ENCODE results near the gene GNG13.

The GNG13 gene

GRCh38 chr16:799111-799947 is 1.2 kb downstream of the GNG13 start:
- peaks cover 49% of the 10 kb centered on the region for H3K27me3 Mint-ChIP-seq (ENCODE audit: low read depth)
- H3K4me3 Mint-ChIP-seq = no peak overlapping the region
- peaks cover 2% of the 10 kb centered on the region for H3K4me1 Mint-ChIP-seq

GRCh38 chr16:798666-799065 is 1.9 kb downstream of the GNG13 start:
- Mint-ChIP-seq H3K4me3 (no peak overlapping the region), H3K36me3 (ENCODE audit: low read depth) (peaks cover 3% of the 10 kb centered on the region), H3K4me1 (no peaks in the 10 kb centered on the region), H3K27me3 (ENCODE audit: low read depth) (peaks cover 44% of the 10 kb centered on the region), H3K27ac (no peak overlapping the region), H3K9me3 (no peaks in the 10 kb centered on the region)
- no peak for TF ChIP-seq CTCF (IDR thresholded peaks at IDR 0.05; ENCODE audit: unreplicated experiment in 3 of 3)

More at GRCh38 chr16:799111-799947, 1.2 kb downstream of the GNG13 start:
- no peak for TF ChIP-seq CTCF (IDR thresholded peaks at IDR 0.05; ENCODE audit: unreplicated experiment in 3 of 3)
- H3K27ac Mint-ChIP-seq = no peak overlapping the region
- no peaks in the 10 kb centered on the region for H3K9me3 Mint-ChIP-seq
- peaks cover 3% of the 10 kb centered on the region for H3K36me3 Mint-ChIP-seq (ENCODE audit: low read depth)

GRCh38 chr16:797686-798085 is 2.8 kb downstream of the GNG13 start:
- no peak overlapping the region for H3K4me3 Mint-ChIP-seq
- peaks cover 37% of the 10 kb centered on the region for H3K27me3 Mint-ChIP-seq (ENCODE audit: low read depth)
- no peaks in the 10 kb centered on the region for H3K4me1 Mint-ChIP-seq
- no peaks in the 10 kb centered on the region for H3K9me3 Mint-ChIP-seq
- no peak for TF ChIP-seq CTCF (IDR thresholded peaks at IDR 0.05; ENCODE audit: unreplicated experiment in 3 of 3)
- H3K36me3 Mint-ChIP-seq (ENCODE audit: low read depth) = peaks cover 3% of the 10 kb centered on the region
- no peak overlapping the region for H3K27ac Mint-ChIP-seq

GRCh38 chr16:797120-797420 is 3.5 kb downstream of the GNG13 start:
- peaks cover 32% of the 10 kb centered on the region for H3K27me3 Mint-ChIP-seq (ENCODE audit: low read depth)
- H3K36me3 Mint-ChIP-seq (ENCODE audit: low read depth) = peaks cover 3% of the 10 kb centered on the region
- H3K4me1 Mint-ChIP-seq = no peaks in the 10 kb centered on the region
- no peak overlapping the region for H3K27ac Mint-ChIP-seq
- H3K9me3 Mint-ChIP-seq = no peaks in the 10 kb centered on the region
- H3K4me3 Mint-ChIP-seq = no peak overlapping the region
- no peak for TF ChIP-seq CTCF (IDR thresholded peaks at IDR 0.05; ENCODE audit: unreplicated experiment in 3 of 3)

- H3K4me3 Mint-ChIP-seq = no peak overlapping the region
- H3K36me3 Mint-ChIP-seq (ENCODE audit: low read depth) = peaks cover 7% of the 10 kb centered on the region
- H3K4me1 Mint-ChIP-seq = no peaks in the 10 kb centered on the region
- no peak overlapping the region for H3K27ac Mint-ChIP-seq
- TF ChIP-seq CTCF (IDR thresholded peaks at IDR 0.05; ENCODE audit: unreplicated experiment in 3 of 3) = no peak
- peaks cover 30% of the 10 kb centered on the region for H3K27me3 Mint-ChIP-seq (ENCODE audit: low read depth)
- no peaks in the 10 kb centered on the region for H3K9me3 Mint-ChIP-seq
Observed at GRCh38 chr16:796296-797119, 4.0 kb downstream of the GNG13 start.
